Panc1 (cell line): Measurements from ENCODE around the gene CCDC47. TPM values are rescaled to one million over a fixed set of nuclear protein-coding genes. Genes with fewer than 3 reads are reported as not detected.

Experiments
- ATAC-seq: fragments of 200-7000 bp; cut with Tn5 transposase; 2 replicates; pipeline ENCODE4 v1.9.1; 2020; ENCODE audit warnings: mild to moderate bottlenecking, moderate library complexity
- Bru-seq: library from RNA; stranded (reverse); fragments of 400-500 nt; gene quantifications from one replicate; lab custom pipeline; 2021; lab: Mats Ljungman, UMichigan
- BruChase-seq, 2 experiments: library from RNA; stranded (reverse); fragments of 400-500 nt; gene quantifications; one replicate each; lab custom pipeline; 2021; lab: Mats Ljungman, UMichigan
- BruUV-seq: library from RNA; stranded (reverse); fragments of 400-500 nt; replicated peaks from 2 replicates; lab custom pipeline; 2021; lab: Mats Ljungman, UMichigan
- CTCF ChIA-PET: fragments of 300-600 bp; sonication (Branson Sonifier 250); formaldehyde crosslinking; loops from one replicate; lab custom pipeline; 2022; ENCODE audit warnings: antibody characterized with exemption; lab: Charles Lee
- POLR2A ChIA-PET: fragments of 300-600 bp; sonication (Branson Sonifier 250); formaldehyde crosslinking; loops from one replicate; lab custom pipeline; 2022; ENCODE audit warnings: antibody characterized with exemption; lab: Charles Lee
- DNase-seq: peaks from one replicate; pipeline ENCODE4 v3.0.0-alpha.2; 2010; ENCODE audit warnings: low read depth, low spot score
- H3K27ac ChIP-seq: 2 replicates; pipeline ENCODE4 v1.5.1; 2011; ENCODE audit warnings: mild to moderate bottlenecking, low read length, inconsistent platforms
- H3K27me3 ChIP-seq: fragments of 200-500 bp; sonication (Bioruptor generic); 2 replicates; pipeline ENCODE4 v1.6.0; 2014; ENCODE audit warnings: low read length, inconsistent platforms; ENCODE audit not compliant: control insufficient read depth, insufficient read depth
- H3K36me3 ChIP-seq: fragments of 200-500 bp; sonication (Bioruptor generic); 2 replicates; pipeline ENCODE4 v1.5.1; 2014; ENCODE audit warnings: inconsistent platforms, mild to moderate bottlenecking, low read length, moderate library complexity; ENCODE audit not compliant: control insufficient read depth, insufficient read depth
- H3K4me1 ChIP-seq: 2 replicates; pipeline ENCODE4 v1.5.1; 2011; ENCODE audit warnings: inconsistent platforms, mild to moderate bottlenecking, low read length, moderate library complexity; ENCODE audit not compliant: control insufficient read depth, insufficient read depth
- H3K4me3 ChIP-seq, 2 experiments: 2 replicates each; pipeline ENCODE4 v1.5.1; 2011 to 2012; ENCODE audit warnings: low read depth in 2 of 2, low read length in 2 of 2, mild to moderate bottlenecking in 2 of 2, inconsistent platforms in 1 of 2, moderate library complexity in 1 of 2
- H3K9me3 ChIP-seq: fragments of 200-500 bp; sonication (Bioruptor generic); 2 replicates; pipeline ENCODE4 v1.5.1; 2014; ENCODE audit warnings: low read depth, mild to moderate bottlenecking, inconsistent platforms, low read length, moderate library complexity; ENCODE audit not compliant: control insufficient read depth, insufficient read depth
- POLR2AphosphoS5 ChIP-seq: IDR thresholded peaks from 2 replicates; pipeline ENCODE4 v1.6.1; 2012; ENCODE audit warnings: mild to moderate bottlenecking, low read depth, low read length, moderate library complexity
- SIN3A ChIP-seq: IDR thresholded peaks from 2 replicates; pipeline ENCODE4 v1.6.1; 2012; ENCODE audit warnings: low read depth, mild to moderate bottlenecking, low read length, moderate library complexity, borderline replicate concordance; ENCODE audit not compliant: insufficient read depth
- TCF7L2 ChIP-seq: IDR thresholded peaks from 2 replicates; pipeline ENCODE4 v1.6.1; 2011; ENCODE audit warnings: mild to moderate bottlenecking, low read depth, low read length, inconsistent platforms
- in situ Hi-C: cut with HindIII; loops from 2 replicates; pipeline ENCODE4 v1.10.0; 2016; ENCODE audit warnings: low sequenced_read_pairs, low pct_unique_long_range_greater_than_20kb
- intact Hi-C: fragments of 100-400 bp; cut with micrococcal nuclease; formaldehyde crosslinking; loops from one replicate; pipeline ENCODE4 v1.10.0; 2022; ENCODE audit not compliant: unreplicated experiment
- long read RNA-seq: library from polyadenylated mRNA; unstranded; transcript quantifications from one replicate; pipeline ENCODE4 v2.0.0, GENCODE V29; 2021; ENCODE audit not compliant: unreplicated experiment
- polyA plus RNA-seq: library from polyadenylated mRNA; unstranded; fragments of >200 nt; gene quantifications from one replicate; pipeline ENCODE4 v1.2.1, GENCODE V29; 2012; ENCODE audit warnings: missing spikeins; ENCODE audit not compliant: insufficient read length
- total RNA-seq: library from RNA; stranded (reverse); gene quantifications from one replicate; pipeline ENCODE4 v1.2.1, GENCODE V29; 2021; ENCODE audit not compliant: unreplicated experiment
- TF ChIP-seq, protein P1 (sequence below), 2 experiments: IDR thresholded peaks; 2 replicates each; pipeline ENCODE4 v1.6.1; 2011 to 2012; ENCODE audit warnings: low read depth in 2 of 2, control low read depth in 1 of 2, low read length in 1 of 2, mild to moderate bottlenecking in 1 of 2, moderate library complexity in 1 of 2; ENCODE audit not compliant: insufficient read depth in 1 of 2
- TF ChIP-seq, protein P2 (sequence below): fragments of 450-650 bp; IDR thresholded peaks from 2 replicates; pipeline ENCODE4 v1.5.1; 2017; ENCODE audit warnings: mild to moderate bottlenecking

Gene CCDC47
- total RNA-seq (64.8 TPM), Bru-seq, nascent RNA (percentile 82 among the genes with signal in this experiment), BruChase-seq, experiment 1, labeled RNA remaining after a 2-hour chase (percentile 90 among the genes with signal in this experiment), BruChase-seq, experiment 2, labeled RNA remaining after a 6-hour chase (percentile 96 among the genes with signal in this experiment)
- 46.2 TPM for polyA plus RNA-seq
- long read RNA-seq, transcript CCDC47-201 (13 exons, 3,466 nt), result major isoform, 98 of 111 reads
- long read RNA-seq, partial matches to known transcripts, result 6 of 111 reads
- long read RNA-seq, other reads (novel, unspliced or antisense), result 6 of 111 reads

GRCh38 chr17:63773272-63774140 lies at the start of gene CCDC47:
Gene CCDC47, minus strand, starts transcription at chr17:63773597. Its CDS starts 7,422 bp downstream, at chr17:63766175.
- Histone ChIP-seq H3K4me1 (peaks cover 6% of the 10 kb centered on the region), H3K9me3 (no peaks in the 10 kb centered on the region), H3K4me3 (peak within 1 kb of the TSS; percentile 96 to 97), H3K27me3 (no peaks in the 10 kb centered on the region), H3K36me3 (peaks cover 27% of the 10 kb centered on the region), H3K27ac (peak within 1 kb of the TSS; percentile 98)
- DNase-seq (peak; percentile 90), ATAC-seq (peak; percentile 97)
- CTCF ChIA-PET, result interaction anchor here (0.6 to 0.7 kb wide), 3 partner anchors 31 to 760 kb away, joined by 4 to 8 read pairs (median 5); no protein-coding TSS in a partner anchor
- no TSS peak for BruUV-seq
- POLR2A ChIA-PET, result interaction anchor here (0.6 to 1.1 kb wide), 6 partner anchors 12 to 340 kb away, joined by 3 to 7 read pairs (median 4); partner anchors contain the start of gene PSMC5
- in situ Hi-C loops, result no loop called here
- intact Hi-C loops, result no loop called here
- TF ChIP-seq, protein P1, sequence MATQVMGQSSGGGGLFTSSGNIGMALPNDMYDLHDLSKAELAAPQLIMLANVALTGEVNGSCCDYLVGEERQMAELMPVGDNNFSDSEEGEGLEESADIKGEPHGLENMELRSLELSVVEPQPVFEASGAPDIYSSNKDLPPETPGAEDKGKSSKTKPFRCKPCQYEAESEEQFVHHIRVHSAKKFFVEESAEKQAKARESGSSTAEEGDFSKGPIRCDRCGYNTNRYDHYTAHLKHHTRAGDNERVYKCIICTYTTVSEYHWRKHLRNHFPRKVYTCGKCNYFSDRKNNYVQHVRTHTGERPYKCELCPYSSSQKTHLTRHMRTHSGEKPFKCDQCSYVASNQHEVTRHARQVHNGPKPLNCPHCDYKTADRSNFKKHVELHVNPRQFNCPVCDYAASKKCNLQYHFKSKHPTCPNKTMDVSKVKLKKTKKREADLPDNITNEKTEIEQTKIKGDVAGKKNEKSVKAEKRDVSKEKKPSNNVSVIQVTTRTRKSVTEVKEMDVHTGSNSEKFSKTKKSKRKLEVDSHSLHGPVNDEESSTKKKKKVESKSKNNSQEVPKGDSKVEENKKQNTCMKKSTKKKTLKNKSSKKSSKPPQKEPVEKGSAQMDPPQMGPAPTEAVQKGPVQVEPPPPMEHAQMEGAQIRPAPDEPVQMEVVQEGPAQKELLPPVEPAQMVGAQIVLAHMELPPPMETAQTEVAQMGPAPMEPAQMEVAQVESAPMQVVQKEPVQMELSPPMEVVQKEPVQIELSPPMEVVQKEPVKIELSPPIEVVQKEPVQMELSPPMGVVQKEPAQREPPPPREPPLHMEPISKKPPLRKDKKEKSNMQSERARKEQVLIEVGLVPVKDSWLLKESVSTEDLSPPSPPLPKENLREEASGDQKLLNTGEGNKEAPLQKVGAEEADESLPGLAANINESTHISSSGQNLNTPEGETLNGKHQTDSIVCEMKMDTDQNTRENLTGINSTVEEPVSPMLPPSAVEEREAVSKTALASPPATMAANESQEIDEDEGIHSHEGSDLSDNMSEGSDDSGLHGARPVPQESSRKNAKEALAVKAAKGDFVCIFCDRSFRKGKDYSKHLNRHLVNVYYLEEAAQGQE (IDR thresholded peaks at IDR 0.05; ENCODE audit: insufficient read depth in 1 of 2, low read depth in 2 of 2, low read length in 1 of 2), result no peak
- TF ChIP-seq TCF7L2 (no peak), SIN3A (peak; percentile 67; the same call in 1 of the 2 replicates), POLR2AphosphoS5 (peak; percentile 90)

DNA sequence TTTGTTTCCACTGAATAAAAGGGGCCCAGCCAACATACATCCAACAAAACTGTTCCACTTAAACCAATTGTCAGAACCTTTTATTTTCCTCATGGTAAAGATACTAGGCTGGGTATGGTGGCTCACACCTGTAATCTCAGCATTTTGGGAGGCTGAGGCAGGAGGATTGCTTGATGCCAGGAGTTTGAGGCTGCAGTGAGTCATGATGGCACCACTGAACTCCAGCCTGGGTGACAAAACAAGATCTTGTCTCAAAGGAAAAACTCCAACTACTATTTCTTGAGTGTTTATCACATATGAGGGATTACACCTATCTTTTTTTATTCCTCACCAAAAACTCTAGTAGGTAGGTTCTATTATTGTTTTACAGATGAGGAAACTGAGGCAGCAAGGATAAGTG lies 49.1 kb upstream of the CCDC47 start:
- Histone ChIP-seq H3K27ac (no peak overlapping the region), H3K27me3 (no peaks in the 10 kb centered on the region), H3K9me3 (no peaks in the 10 kb centered on the region), H3K36me3 (peaks cover 35% of the 10 kb centered on the region), H3K4me3 (no peak overlapping the region), H3K4me1 (peaks cover 5% of the 10 kb centered on the region; the same call in 1 of the 2 replicates)
- ATAC-seq (no peak), DNase-seq (no peak)
- intact Hi-C loops, result no loop called here
- BruUV-seq, result no TSS peak
- no peak for TF ChIP-seq SIN3A
- no peak for TF ChIP-seq TCF7L2
- TF ChIP-seq, protein P2, sequence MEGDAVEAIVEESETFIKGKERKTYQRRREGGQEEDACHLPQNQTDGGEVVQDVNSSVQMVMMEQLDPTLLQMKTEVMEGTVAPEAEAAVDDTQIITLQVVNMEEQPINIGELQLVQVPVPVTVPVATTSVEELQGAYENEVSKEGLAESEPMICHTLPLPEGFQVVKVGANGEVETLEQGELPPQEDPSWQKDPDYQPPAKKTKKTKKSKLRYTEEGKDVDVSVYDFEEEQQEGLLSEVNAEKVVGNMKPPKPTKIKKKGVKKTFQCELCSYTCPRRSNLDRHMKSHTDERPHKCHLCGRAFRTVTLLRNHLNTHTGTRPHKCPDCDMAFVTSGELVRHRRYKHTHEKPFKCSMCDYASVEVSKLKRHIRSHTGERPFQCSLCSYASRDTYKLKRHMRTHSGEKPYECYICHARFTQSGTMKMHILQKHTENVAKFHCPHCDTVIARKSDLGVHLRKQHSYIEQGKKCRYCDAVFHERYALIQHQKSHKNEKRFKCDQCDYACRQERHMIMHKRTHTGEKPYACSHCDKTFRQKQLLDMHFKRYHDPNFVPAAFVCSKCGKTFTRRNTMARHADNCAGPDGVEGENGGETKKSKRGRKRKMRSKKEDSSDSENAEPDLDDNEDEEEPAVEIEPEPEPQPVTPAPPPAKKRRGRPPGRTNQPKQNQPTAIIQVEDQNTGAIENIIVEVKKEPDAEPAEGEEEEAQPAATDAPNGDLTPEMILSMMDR, result no peak
- TF ChIP-seq POLR2AphosphoS5, result no peak
- TF ChIP-seq, protein P1 (IDR thresholded peaks at IDR 0.05; ENCODE audit: insufficient read depth in 1 of 2, low read depth in 2 of 2, low read length in 1 of 2), result no peak
- in situ Hi-C loops, result no loop called here
- ChIA-PET POLR2A (no interaction called here), CTCF (no interaction called here)
